HEK293 (cell line): ENCODE results near the gene AURKB.

Source experiments
- IKZF3 ChIP-seq: fragments of 450-650 bp; IDR thresholded peaks from 2 replicates; pipeline ENCODE4 v1.5.0; 2018; ENCODE audit warnings: missing biosample characterization, mild to moderate bottlenecking, missing genetic modification characterization, moderate library complexity
- TRIM28 ChIP-seq: IDR thresholded peaks from 2 replicates; pipeline ENCODE4 v1.6.1; 2011; ENCODE audit warnings: low read length, control low read depth, borderline replicate concordance
- ZBTB1 ChIP-seq: fragments of 450-650 bp; formaldehyde crosslinking; IDR thresholded peaks from 2 replicates; pipeline ENCODE4 v1.5.1; 2016; ENCODE audit warnings: missing biosample characterization, missing genetic modification characterization
- ZBTB17 ChIP-seq: fragments of 450-650 bp; formaldehyde crosslinking; IDR thresholded peaks from 2 replicates; pipeline ENCODE4 v1.5.1; 2016; ENCODE audit warnings: missing biosample characterization, missing genetic modification characterization
- ZBTB21 ChIP-seq: fragments of 450-650 bp; formaldehyde crosslinking; IDR thresholded peaks from 2 replicates; pipeline ENCODE4 v1.5.1; 2017; ENCODE audit warnings: missing biosample characterization, missing genetic modification characterization
- ZBTB48 ChIP-seq: fragments of 450-650 bp; formaldehyde crosslinking; IDR thresholded peaks from 2 replicates; pipeline ENCODE4 v1.5.1; 2016; ENCODE audit warnings: missing biosample characterization, missing genetic modification characterization
- ZBTB7A ChIP-seq: fragments of 450-650 bp; formaldehyde crosslinking; IDR thresholded peaks from 2 replicates; pipeline ENCODE4 v1.5.1; 2016; ENCODE audit warnings: low read depth, missing biosample characterization, missing genetic modification characterization
- ZFP37 ChIP-seq: fragments of 450-650 bp; formaldehyde crosslinking; IDR thresholded peaks from 2 replicates; pipeline ENCODE4 v1.5.1; 2016; ENCODE audit warnings: missing biosample characterization, missing genetic modification characterization
- ZFP41 ChIP-seq: fragments of 450-650 bp; formaldehyde crosslinking; IDR thresholded peaks from 2 replicates; pipeline ENCODE4 v1.5.1; 2016; ENCODE audit warnings: missing biosample characterization, missing genetic modification characterization, borderline replicate concordance
- ZNF157 ChIP-seq: fragments of 450-650 bp; formaldehyde crosslinking; IDR thresholded peaks from 2 replicates; pipeline ENCODE4 v1.5.1; 2016; ENCODE audit warnings: missing biosample characterization, missing genetic modification characterization
- ZNF174 ChIP-seq: fragments of 450-650 bp; formaldehyde crosslinking; IDR thresholded peaks from 2 replicates; pipeline ENCODE4 v1.5.0; 2017; ENCODE audit warnings: missing biosample characterization, mild to moderate bottlenecking, missing genetic modification characterization
- ZNF211 ChIP-seq: fragments of 450-650 bp; formaldehyde crosslinking; IDR thresholded peaks from 2 replicates; pipeline ENCODE4 v1.5.1; 2016; ENCODE audit warnings: low read depth, missing biosample characterization, missing genetic modification characterization
- ZNF239 ChIP-seq: fragments of 450-650 bp; formaldehyde crosslinking; IDR thresholded peaks from 2 replicates; pipeline ENCODE4 v1.5.1; 2016; ENCODE audit warnings: missing biosample characterization, missing genetic modification characterization
- ZNF324 ChIP-seq: fragments of 450-650 bp; formaldehyde crosslinking; IDR thresholded peaks from 2 replicates; pipeline ENCODE4 v1.5.1; 2016; ENCODE audit warnings: missing biosample characterization, missing genetic modification characterization
- ZNF335 ChIP-seq: fragments of 450-650 bp; formaldehyde crosslinking; conservative IDR thresholded peaks from 2 replicates; pipeline ENCODE4 v1.5.1; 2016; ENCODE audit warnings: missing biosample characterization, missing genetic modification characterization
- ZNF350 ChIP-seq: fragments of 450-650 bp; formaldehyde crosslinking; IDR thresholded peaks from 2 replicates; pipeline ENCODE4 v1.5.0; 2017; ENCODE audit warnings: missing biosample characterization, mild to moderate bottlenecking, missing genetic modification characterization
- ZNF426 ChIP-seq: fragments of 450-650 bp; formaldehyde crosslinking; IDR thresholded peaks from 2 replicates; pipeline ENCODE4 v1.5.1; 2017; ENCODE audit warnings: missing biosample characterization, missing genetic modification characterization, mild to moderate bottlenecking, inconsistent platforms, moderate library complexity
- ZNF555 ChIP-seq: fragments of 450-650 bp; formaldehyde crosslinking; conservative IDR thresholded peaks from 2 replicates; pipeline ENCODE4 v1.5.1; 2017; ENCODE audit warnings: missing biosample characterization, mild to moderate bottlenecking, missing genetic modification characterization, inconsistent platforms
- ZNF624 ChIP-seq: fragments of 450-650 bp; formaldehyde crosslinking; IDR thresholded peaks from 2 replicates; pipeline ENCODE4 v1.5.1; 2017; ENCODE audit warnings: missing biosample characterization, missing genetic modification characterization
- ZNF776 ChIP-seq: fragments of 450-650 bp; formaldehyde crosslinking; IDR thresholded peaks from 2 replicates; pipeline ENCODE4 v1.5.0; 2017; ENCODE audit warnings: missing biosample characterization, missing genetic modification characterization, borderline replicate concordance
- ZNF843 ChIP-seq: fragments of 450-650 bp; formaldehyde crosslinking; IDR thresholded peaks from 2 replicates; pipeline ENCODE4 v1.5.1; 2016; ENCODE audit warnings: missing biosample characterization, missing genetic modification characterization
- ZSCAN30 ChIP-seq: fragments of 450-650 bp; IDR thresholded peaks from 2 replicates; pipeline ENCODE4 v1.5.1; 2018; ENCODE audit warnings: missing biosample characterization, mild to moderate bottlenecking, missing genetic modification characterization, moderate library complexity
- TF ChIP-seq, protein P1 (sequence below): IDR thresholded peaks from 2 replicates; pipeline ENCODE4 v1.6.1; 2011; ENCODE audit warnings: mild to moderate bottlenecking, low read depth, low read length, borderline replicate concordance
- TF ChIP-seq, protein P2 (sequence below): fragments of 450-650 bp; formaldehyde crosslinking; IDR thresholded peaks from 2 replicates; pipeline ENCODE4 v1.5.1; 2017; ENCODE audit warnings: missing biosample characterization, mild to moderate bottlenecking, missing genetic modification characterization, moderate library complexity
- TF ChIP-seq, protein P3 (sequence below): fragments of 450-650 bp; formaldehyde crosslinking; IDR thresholded peaks from 2 replicates; pipeline ENCODE4 v1.5.1; 2017; ENCODE audit warnings: missing biosample characterization, missing genetic modification characterization
- TF ChIP-seq, protein P4 (sequence below): fragments of 450-650 bp; formaldehyde crosslinking; IDR thresholded peaks from 2 replicates; pipeline ENCODE4 v1.5.1; 2017; ENCODE audit warnings: missing biosample characterization, missing genetic modification characterization
- TF ChIP-seq, protein P5 (sequence below): fragments of 450-650 bp; formaldehyde crosslinking; IDR thresholded peaks from 2 replicates; pipeline ENCODE4 v1.5.1; 2016; ENCODE audit warnings: missing biosample characterization, missing genetic modification characterization, low read depth
- TF ChIP-seq, protein P6 (sequence below): fragments of 450-650 bp; formaldehyde crosslinking; IDR thresholded peaks from 2 replicates; pipeline ENCODE4 v1.5.1; 2016; ENCODE audit warnings: missing biosample characterization, missing genetic modification characterization

AURKB gene

DNA sequence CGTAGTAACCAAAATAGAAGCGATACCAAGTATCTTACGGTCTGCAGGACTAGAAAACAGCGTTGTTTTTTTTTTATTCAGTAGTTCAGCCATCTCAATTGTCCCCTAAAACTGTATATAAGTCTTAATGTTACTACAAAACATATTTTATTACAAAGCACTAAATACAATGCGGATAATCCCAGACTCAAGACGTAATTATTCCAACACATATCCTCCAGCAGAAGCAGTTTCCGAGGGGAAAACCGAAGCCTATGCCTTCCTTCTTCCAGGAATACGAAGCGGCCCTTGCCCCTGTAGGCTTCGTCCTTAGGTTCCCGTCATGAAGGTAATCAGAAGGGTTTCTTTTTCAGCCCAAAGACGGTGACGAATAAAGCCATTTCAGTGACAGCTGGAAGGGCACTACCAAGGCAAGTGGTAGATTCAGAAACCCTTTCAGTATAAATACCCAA lies 36.5 kb downstream of the AURKB start (continued):
- TF ChIP-seq, protein P1, sequence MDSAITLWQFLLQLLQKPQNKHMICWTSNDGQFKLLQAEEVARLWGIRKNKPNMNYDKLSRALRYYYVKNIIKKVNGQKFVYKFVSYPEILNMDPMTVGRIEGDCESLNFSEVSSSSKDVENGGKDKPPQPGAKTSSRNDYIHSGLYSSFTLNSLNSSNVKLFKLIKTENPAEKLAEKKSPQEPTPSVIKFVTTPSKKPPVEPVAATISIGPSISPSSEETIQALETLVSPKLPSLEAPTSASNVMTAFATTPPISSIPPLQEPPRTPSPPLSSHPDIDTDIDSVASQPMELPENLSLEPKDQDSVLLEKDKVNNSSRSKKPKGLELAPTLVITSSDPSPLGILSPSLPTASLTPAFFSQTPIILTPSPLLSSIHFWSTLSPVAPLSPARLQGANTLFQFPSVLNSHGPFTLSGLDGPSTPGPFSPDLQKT: peak; percentile 23; the same call in 1 of the 2 replicates
- TF ChIP-seq ZNF350 (tag by site-specific recombination) (no peak), ZNF776 (tag by site-specific recombination) (no peak), ZNF555 (tag by site-specific recombination) (no peak), ZNF843 (tag by site-specific recombination) (no peak), ZBTB7A (tag by site-specific recombination) (no peak), TRIM28 (peak; percentile 80; the same call in 1 of the 2 replicates), ZNF335 (tag by site-specific recombination) (peak; percentile 41), ZNF239 (tag by site-specific recombination) (no peak), ZNF624 (tag by site-specific recombination) (no peak), IKZF3 (tag by site-specific recombination) (peak; percentile 57; the same call in 1 of the 2 replicates), ZNF211 (tag by site-specific recombination) (no peak), ZBTB21 (tag by site-specific recombination) (no peak), ZFP37 (tag by site-specific recombination) (no peak), ZNF426 (no peak), ZFP41 (tag by site-specific recombination) (no peak), ZBTB17 (no peak), ZSCAN30 (tag by site-specific recombination) (no peak), ZBTB48 (no peak), ZBTB1 (tag by site-specific recombination) (no peak), ZNF174 (no peak), ZNF157 (no peak), ZNF324 (tag by site-specific recombination) (no peak)
- TF ChIP-seq, protein P2, sequence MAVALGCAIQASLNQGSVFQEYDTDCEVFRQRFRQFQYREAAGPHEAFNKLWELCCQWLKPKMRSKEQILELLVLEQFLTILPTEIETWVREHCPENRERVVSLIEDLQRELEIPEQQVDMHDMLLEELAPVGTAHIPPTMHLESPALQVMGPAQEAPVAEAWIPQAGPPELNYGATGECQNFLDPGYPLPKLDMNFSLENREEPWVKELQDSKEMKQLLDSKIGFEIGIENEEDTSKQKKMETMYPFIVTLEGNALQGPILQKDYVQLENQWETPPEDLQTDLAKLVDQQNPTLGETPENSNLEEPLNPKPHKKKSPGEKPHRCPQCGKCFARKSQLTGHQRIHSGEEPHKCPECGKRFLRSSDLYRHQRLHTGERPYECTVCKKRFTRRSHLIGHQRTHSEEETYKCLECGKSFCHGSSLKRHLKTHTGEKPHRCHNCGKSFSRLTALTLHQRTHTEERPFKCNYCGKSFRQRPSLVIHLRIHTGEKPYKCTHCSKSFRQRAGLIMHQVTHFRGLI (tag by site-specific recombination): no peak
- TF ChIP-seq, protein P3, sequence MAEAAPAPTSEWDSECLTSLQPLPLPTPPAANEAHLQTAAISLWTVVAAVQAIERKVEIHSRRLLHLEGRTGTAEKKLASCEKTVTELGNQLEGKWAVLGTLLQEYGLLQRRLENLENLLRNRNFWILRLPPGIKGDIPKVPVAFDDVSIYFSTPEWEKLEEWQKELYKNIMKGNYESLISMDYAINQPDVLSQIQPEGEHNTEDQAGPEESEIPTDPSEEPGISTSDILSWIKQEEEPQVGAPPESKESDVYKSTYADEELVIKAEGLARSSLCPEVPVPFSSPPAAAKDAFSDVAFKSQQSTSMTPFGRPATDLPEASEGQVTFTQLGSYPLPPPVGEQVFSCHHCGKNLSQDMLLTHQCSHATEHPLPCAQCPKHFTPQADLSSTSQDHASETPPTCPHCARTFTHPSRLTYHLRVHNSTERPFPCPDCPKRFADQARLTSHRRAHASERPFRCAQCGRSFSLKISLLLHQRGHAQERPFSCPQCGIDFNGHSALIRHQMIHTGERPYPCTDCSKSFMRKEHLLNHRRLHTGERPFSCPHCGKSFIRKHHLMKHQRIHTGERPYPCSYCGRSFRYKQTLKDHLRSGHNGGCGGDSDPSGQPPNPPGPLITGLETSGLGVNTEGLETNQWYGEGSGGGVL (tag by site-specific recombination): no peak
- TF ChIP-seq, protein P4, sequence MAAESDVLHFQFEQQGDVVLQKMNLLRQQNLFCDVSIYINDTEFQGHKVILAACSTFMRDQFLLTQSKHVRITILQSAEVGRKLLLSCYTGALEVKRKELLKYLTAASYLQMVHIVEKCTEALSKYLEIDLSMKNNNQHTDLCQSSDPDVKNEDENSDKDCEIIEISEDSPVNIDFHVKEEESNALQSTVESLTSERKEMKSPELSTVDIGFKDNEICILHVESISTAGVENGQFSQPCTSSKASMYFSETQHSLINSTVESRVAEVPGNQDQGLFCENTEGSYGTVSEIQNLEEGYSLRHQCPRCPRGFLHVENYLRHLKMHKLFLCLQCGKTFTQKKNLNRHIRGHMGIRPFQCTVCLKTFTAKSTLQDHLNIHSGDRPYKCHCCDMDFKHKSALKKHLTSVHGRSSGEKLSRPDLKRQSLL (tag by site-specific recombination): no peak
- TF ChIP-seq, protein P5, sequence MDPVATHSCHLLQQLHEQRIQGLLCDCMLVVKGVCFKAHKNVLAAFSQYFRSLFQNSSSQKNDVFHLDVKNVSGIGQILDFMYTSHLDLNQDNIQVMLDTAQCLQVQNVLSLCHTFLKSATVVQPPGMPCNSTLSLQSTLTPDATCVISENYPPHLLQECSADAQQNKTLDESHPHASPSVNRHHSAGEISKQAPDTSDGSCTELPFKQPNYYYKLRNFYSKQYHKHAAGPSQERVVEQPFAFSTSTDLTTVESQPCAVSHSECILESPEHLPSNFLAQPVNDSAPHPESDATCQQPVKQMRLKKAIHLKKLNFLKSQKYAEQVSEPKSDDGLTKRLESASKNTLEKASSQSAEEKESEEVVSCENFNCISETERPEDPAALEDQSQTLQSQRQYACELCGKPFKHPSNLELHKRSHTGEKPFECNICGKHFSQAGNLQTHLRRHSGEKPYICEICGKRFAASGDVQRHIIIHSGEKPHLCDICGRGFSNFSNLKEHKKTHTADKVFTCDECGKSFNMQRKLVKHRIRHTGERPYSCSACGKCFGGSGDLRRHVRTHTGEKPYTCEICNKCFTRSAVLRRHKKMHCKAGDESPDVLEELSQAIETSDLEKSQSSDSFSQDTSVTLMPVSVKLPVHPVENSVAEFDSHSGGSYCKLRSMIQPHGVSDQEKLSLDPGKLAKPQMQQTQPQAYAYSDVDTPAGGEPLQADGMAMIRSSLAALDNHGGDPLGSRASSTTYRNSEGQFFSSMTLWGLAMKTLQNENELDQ (tag by site-specific recombination): no peak
- TF ChIP-seq, protein P6, sequence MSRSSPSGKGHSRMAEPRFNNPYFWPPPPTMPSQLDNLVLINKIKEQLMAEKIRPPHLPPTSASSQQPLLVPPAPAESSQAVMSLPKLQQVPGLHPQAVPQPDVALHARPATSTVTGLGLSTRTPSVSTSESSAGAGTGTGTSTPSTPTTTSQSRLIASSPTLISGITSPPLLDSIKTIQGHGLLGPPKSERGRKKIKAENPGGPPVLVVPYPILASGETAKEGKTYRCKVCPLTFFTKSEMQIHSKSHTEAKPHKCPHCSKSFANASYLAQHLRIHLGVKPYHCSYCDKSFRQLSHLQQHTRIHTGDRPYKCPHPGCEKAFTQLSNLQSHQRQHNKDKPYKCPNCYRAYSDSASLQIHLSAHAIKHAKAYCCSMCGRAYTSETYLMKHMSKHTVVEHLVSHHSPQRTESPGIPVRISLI (tag by site-specific recombination): 0 out of 2 replicates have a peak, but pooled peaks have one; percentile 10
